ENCODE data around the gene ELP1. TPM values are rescaled to one million over a fixed set of nuclear protein-coding genes. Genes with fewer than 3 reads are reported as not detected.

The ELP1 gene
- total and polyA plus RNA-seq, 7 donors = 3.9 to 17.2 (median 11.0) TPM

DNA sequence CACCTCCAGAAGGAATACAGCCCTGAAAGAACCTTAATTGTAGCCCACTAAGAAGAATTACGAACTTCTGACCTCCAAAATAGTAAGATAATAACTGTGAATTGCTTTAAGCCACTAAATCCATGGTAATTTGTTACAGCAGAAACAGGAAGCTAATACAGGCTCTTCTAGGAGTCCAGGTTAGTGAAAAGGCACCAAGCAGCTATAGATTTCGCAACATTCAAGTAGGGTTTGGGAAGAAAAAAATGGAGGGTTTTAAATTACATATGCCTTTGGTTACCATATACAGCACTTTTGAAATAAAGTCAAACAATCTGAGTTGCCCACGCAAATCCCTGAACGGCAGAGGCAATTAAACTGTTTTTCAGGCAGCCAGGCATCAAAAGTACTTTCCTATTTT, 73.6 kb downstream of the ELP1 start:
- no peaks in the 10 kb centered on the region for H3K27me3 ChIP-seq
- no peak overlapping the region for H3K4me3 ChIP-seq
- intact Hi-C loops (cut with DNase I) = no loop called here
- H3K36me3 ChIP-seq = no peaks in the 10 kb centered on the region
- TF ChIP-seq POLR2AphosphoS5 (IDR thresholded peaks at IDR 0.05) (no peak), POLR2A (IDR thresholded peaks at IDR 0.05) (no peak), EP300 (IDR thresholded peaks at IDR 0.05) (no peak)
- TF ChIP-seq, protein P1, sequence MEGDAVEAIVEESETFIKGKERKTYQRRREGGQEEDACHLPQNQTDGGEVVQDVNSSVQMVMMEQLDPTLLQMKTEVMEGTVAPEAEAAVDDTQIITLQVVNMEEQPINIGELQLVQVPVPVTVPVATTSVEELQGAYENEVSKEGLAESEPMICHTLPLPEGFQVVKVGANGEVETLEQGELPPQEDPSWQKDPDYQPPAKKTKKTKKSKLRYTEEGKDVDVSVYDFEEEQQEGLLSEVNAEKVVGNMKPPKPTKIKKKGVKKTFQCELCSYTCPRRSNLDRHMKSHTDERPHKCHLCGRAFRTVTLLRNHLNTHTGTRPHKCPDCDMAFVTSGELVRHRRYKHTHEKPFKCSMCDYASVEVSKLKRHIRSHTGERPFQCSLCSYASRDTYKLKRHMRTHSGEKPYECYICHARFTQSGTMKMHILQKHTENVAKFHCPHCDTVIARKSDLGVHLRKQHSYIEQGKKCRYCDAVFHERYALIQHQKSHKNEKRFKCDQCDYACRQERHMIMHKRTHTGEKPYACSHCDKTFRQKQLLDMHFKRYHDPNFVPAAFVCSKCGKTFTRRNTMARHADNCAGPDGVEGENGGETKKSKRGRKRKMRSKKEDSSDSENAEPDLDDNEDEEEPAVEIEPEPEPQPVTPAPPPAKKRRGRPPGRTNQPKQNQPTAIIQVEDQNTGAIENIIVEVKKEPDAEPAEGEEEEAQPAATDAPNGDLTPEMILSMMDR (IDR thresholded peaks at IDR 0.05) = no peak
- H3K9me3 ChIP-seq = no peaks in the 10 kb centered on the region
- 68 to 86% methylated on average over 4 of the region's 4 CpGs for WGBS, 2 donors
- no peak overlapping the region for H3K27ac ChIP-seq
- DNase-seq = no peak
- H3K4me1 ChIP-seq = no peaks in the 10 kb centered on the region

DNA sequence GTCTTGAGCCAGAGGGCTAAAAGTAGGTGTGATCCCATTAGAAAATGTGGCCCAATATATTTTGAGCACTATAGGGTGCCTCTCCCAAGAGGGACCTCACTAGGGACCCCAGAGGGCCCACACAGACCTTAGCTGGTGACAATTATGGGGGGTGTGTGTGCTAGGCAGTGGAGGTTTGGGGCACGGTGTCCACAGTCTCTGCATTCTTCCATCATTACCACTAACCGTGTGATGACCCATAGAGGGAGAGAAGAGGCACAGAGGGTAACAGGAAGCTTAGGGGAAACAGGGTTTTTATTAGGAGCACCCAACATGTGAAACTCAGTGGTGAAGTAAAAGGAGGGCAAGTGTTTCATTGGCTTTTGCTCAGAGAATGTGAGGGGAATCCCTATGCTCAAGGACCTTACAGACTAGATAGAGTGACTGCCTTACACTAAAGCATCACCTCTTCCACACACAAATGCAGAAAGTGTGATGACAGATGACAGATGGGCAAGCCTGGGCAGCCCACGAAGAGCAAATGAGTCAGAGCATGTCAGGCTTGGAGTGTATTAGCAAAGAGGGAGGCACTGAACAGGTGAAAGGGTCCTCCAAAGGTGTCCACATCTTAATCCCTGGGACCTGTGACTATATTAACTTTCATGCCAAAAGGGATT, 74.3 kb downstream of the ELP1 start:
- DNase-seq = no peak
- Histone ChIP-seq H3K27me3 (no peaks in the 10 kb centered on the region), H3K9me3 (no peaks in the 10 kb centered on the region), H3K4me1 (no peaks in the 10 kb centered on the region), H3K36me3 (no peaks in the 10 kb centered on the region), H3K4me3 (no peak overlapping the region), H3K27ac (no peak overlapping the region)
- intact Hi-C loops (cut with DNase I) = no loop called here
- TF ChIP-seq POLR2AphosphoS5 (IDR thresholded peaks at IDR 0.05) (no peak), EP300 (IDR thresholded peaks at IDR 0.05) (no peak), POLR2A (IDR thresholded peaks at IDR 0.05) (no peak)
- TF ChIP-seq, protein P1 (IDR thresholded peaks at IDR 0.05) = no peak
- 83 to 92% methylated on average over 3 of the region's 3 CpGs for WGBS, 2 donors

DNA sequence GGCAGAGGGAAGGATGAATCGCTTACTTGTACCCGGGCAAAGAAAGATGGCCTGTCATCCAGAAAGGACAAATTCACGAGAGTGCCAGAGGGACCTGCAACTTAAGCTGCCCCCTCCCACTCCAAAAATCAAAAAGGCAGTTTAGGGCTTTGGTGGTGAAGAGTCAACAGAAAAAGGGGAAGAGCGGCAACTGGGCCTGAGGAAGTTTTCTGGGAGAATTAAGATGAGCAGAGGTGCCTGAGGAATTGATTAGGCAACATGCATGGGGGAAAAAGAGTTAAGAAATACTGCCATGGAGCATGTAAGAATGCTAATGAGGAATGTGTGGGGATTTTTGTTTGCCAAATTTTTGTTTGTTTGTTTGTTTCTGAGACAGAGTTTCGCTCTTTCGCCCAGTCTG, 76.4 kb downstream of the ELP1 start:
- H3K27ac ChIP-seq = no peak overlapping the region
- H3K36me3 ChIP-seq = no peaks in the 10 kb centered on the region
- 92 to 95% methylated on average over 6 of the region's 6 CpGs for WGBS, 2 donors
- no peaks in the 10 kb centered on the region for H3K4me1 ChIP-seq
- no peak overlapping the region for H3K4me3 ChIP-seq
- DNase-seq = no peak
- no peaks in the 10 kb centered on the region for H3K27me3 ChIP-seq
- H3K9me3 ChIP-seq = no peaks in the 10 kb centered on the region
- intact Hi-C loops (cut with DNase I) = no loop called here
- TF ChIP-seq EP300 (IDR thresholded peaks at IDR 0.05) (no peak), POLR2AphosphoS5 (IDR thresholded peaks at IDR 0.05) (no peak), POLR2A (IDR thresholded peaks at IDR 0.05) (no peak)
- TF ChIP-seq, protein P1 (IDR thresholded peaks at IDR 0.05) = no peak

DNA sequence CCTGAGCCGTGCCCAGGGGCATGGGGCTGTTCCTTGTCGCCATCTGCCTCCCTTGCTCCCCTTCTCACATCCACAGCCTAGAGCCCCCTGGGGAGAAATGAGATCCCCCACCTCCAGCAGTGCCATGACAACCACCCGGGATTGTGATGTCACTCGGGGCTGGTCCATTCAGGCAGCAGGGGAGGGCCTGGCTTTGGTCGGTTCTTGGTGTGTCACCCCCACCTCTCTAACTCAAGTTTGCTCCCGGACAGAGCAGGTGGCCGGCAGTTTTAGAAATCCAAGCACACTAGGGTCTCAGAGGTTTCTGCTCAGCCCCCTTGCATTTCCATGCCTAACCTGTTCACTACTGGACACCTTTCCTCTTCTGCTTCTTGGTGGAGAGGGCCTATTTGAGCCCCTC, 78.0 kb downstream of the ELP1 start, which contains the start of gene ACTL7B:
Gene ACTL7B, minus strand, starts transcription at position 99 of the 400 bp plus-strand sequence. Its CDS starts 56 bp downstream, at position 43.
- WGBS, 2 donors = 86 to 88% methylated on average over 7 of the region's 7 CpGs
- no peaks in the 10 kb centered on the region for H3K36me3 ChIP-seq
- DNase-seq = no peak
- TF ChIP-seq POLR2AphosphoS5 (IDR thresholded peaks at IDR 0.05) = no peak
- intact Hi-C loops (cut with DNase I) = no loop called here
- no peaks in the 10 kb centered on the region for H3K27me3 ChIP-seq
- no peak within 1 kb of the TSS for H3K27ac ChIP-seq
- H3K4me1 ChIP-seq = no peaks in the 10 kb centered on the region
- H3K9me3 ChIP-seq = no peaks in the 10 kb centered on the region
- H3K4me3 ChIP-seq = no peak within 1 kb of the TSS

DNA sequence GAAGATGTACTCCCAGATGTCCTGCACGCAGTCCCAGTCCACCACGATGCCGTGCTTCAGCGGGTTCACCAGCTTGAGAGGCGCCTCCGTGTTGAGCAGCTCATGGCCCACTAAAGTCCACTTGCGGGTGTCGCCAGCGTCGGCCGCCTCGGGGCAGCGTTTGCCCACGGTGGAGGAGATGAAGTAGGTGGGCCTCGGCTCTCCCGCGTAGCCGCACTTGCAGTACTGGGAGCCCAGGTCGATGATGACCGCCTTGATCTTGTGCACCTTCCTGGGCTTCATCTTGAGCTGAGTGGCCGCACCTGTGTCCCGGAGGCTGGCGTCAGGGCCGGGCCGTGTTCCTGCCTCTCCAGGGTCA, 78.4 kb downstream of the ELP1 start:
- no peaks in the 10 kb centered on the region for H3K4me1 ChIP-seq
- H3K27me3 ChIP-seq = no peaks in the 10 kb centered on the region
- intact Hi-C loops (cut with DNase I) = no loop called here
- H3K9me3 ChIP-seq = no peaks in the 10 kb centered on the region
- no peak for DNase-seq
- WGBS, 2 donors = 96 to 97% methylated on average over 25 of the region's 25 CpGs
- H3K27ac ChIP-seq = no peak overlapping the region
- TF ChIP-seq EP300 (IDR thresholded peaks at IDR 0.05) (no peak), POLR2A (IDR thresholded peaks at IDR 0.05) (no peak), POLR2AphosphoS5 (IDR thresholded peaks at IDR 0.05) (no peak)
- TF ChIP-seq, protein P1 (IDR thresholded peaks at IDR 0.05) = no peak
- no peak overlapping the region for H3K4me3 ChIP-seq
- H3K36me3 ChIP-seq = no peaks in the 10 kb centered on the region

Measured in sigmoid colon (tissue), 7 donors.